ENCODE results near the gene USP24.

- TF ChIP-seq CTCF (IDR thresholded peaks at IDR 0.05; ENCODE audit: low read depth, low read length) (no peak), EZH2phosphoT487 (IDR thresholded peaks at IDR 0.05; ENCODE audit: low read depth) (no peak)
Measured at GRCh38 chr1:55039342-55040082, 175.7 kb downstream of the USP24 start, which contains the start of gene PCSK9.
